ENCODE data around the gene KLHL22. TPM values are rescaled to one million over a fixed set of nuclear protein-coding genes. Genes with fewer than 3 reads are reported as not detected.

The KLHL22 gene
- total RNA-seq, 1 donor from 2014 or later = 44.7 TPM

DNA sequence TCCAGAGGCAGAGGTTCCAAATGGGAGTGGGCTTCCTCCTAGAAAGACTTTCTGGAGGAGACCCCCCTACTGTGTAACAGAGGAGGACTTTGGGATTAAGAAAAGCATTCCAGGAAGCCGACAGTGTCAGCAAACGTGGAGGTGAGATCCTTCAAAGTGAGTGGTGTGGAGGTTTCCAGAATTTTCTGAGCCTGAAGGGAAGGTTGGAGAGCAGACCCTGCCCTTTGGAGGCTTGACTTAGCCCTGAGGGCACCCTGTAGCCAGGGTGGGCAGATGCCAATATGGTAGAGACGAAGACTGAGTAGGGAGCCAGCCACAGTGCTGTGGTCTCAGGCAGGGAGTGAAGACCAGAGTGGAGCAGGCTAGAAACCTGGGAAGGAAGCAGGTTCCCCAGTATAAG is 1.8 kb upstream of the KLHL22 start:
- TF ChIP-seq, protein P1, sequence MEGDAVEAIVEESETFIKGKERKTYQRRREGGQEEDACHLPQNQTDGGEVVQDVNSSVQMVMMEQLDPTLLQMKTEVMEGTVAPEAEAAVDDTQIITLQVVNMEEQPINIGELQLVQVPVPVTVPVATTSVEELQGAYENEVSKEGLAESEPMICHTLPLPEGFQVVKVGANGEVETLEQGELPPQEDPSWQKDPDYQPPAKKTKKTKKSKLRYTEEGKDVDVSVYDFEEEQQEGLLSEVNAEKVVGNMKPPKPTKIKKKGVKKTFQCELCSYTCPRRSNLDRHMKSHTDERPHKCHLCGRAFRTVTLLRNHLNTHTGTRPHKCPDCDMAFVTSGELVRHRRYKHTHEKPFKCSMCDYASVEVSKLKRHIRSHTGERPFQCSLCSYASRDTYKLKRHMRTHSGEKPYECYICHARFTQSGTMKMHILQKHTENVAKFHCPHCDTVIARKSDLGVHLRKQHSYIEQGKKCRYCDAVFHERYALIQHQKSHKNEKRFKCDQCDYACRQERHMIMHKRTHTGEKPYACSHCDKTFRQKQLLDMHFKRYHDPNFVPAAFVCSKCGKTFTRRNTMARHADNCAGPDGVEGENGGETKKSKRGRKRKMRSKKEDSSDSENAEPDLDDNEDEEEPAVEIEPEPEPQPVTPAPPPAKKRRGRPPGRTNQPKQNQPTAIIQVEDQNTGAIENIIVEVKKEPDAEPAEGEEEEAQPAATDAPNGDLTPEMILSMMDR (IDR thresholded peaks at IDR 0.05) = no peak
- DNase-seq (ENCODE audit: extremely low spot score, unreplicated experiment) = no peak
- H3K27me3 Mint-ChIP-seq (ENCODE audit: unreplicated experiment) = no peaks in the 10 kb centered on the region
- peak overlapping the region; percentile 10 for H3K4me3 Mint-ChIP-seq (ENCODE audit: unreplicated experiment)
- peaks cover 9% of the 10 kb centered on the region for H3K36me3 Mint-ChIP-seq (ENCODE audit: unreplicated experiment)
- no peak overlapping the region for H3K27ac Mint-ChIP-seq (ENCODE audit: unreplicated experiment)
- no peaks in the 10 kb centered on the region for H3K9me3 Mint-ChIP-seq (ENCODE audit: unreplicated experiment)
- H3K4me1 Mint-ChIP-seq (ENCODE audit: unreplicated experiment) = peaks cover 22% of the 10 kb centered on the region

DNA sequence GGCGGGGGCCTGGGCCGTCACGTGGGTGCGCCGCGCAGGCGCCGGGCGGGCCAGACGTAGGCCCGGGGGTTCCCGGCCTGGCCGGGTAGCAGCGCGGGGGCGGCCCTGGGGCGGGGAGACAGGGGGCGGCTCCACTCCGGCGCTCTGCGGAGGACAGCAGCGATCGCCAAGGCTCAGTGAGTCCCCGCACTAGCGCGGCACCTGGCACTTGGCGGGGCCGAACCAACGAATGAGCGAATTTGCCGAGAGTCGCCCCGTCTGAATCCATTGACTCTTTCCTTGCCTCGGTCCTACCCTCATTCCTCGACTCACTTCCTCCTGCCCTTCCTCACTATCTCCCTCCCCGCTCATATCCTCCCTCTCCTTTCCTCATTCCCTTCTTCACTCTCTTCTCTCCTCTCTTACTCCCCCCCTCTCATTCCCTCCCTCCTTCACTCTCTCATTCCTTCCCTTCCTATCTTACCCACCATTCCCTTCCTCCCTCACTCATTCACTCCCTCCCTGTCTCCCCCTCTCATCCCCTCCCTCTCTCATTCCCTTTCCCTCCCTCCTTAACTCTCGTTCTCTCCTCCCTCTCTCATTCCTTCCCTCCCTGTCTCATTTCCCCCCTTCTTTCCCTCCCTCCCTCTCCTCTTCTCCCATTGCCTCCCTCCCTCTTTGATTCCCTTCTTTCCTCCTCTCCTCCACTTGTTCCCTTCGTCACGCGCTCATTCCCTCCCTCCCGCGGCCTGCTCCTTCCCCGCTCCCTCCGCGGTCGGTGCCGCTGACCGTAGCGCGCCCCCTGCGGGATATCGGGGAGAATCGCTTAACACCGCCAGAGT is 476 bp upstream of the KLHL22 start:
- H3K4me3 Mint-ChIP-seq (ENCODE audit: unreplicated experiment) = peak overlapping the region; percentile 87
- no peaks in the 10 kb centered on the region for H3K9me3 Mint-ChIP-seq (ENCODE audit: unreplicated experiment)
- no peaks in the 10 kb centered on the region for H3K27me3 Mint-ChIP-seq (ENCODE audit: unreplicated experiment)
- TF ChIP-seq, protein P1 (IDR thresholded peaks at IDR 0.05) = peak; percentile 89
- H3K27ac Mint-ChIP-seq (ENCODE audit: unreplicated experiment) = peak overlapping the region; percentile 95
- peaks cover 30% of the 10 kb centered on the region for H3K4me1 Mint-ChIP-seq (ENCODE audit: unreplicated experiment)
- H3K36me3 Mint-ChIP-seq (ENCODE audit: unreplicated experiment) = peaks cover 6% of the 10 kb centered on the region
- peak; percentile 97 for DNase-seq (ENCODE audit: extremely low spot score, unreplicated experiment)

DNA sequence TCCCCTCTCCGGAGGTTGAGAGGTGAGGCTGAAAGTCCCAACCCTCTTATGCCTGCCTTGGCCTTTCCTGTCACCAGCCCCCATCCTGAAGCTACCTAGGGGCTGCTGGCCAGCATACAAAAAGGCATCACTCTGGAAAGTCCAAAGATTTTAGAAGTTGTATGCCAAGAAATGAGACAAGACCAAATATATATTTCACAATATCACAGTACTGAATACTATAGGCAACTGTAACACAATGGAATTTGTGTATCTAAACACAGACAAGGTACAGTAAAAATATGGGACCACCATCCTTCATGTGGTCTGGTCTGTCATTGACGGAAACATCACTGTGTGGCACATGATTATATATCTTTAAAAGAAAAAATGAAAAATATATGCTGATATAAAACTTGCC is 4.2 kb downstream of the KLHL22 start:
- peaks cover 22% of the 10 kb centered on the region for H3K4me1 Mint-ChIP-seq (ENCODE audit: unreplicated experiment)
- no peaks in the 10 kb centered on the region for H3K27me3 Mint-ChIP-seq (ENCODE audit: unreplicated experiment)
- H3K4me3 Mint-ChIP-seq (ENCODE audit: unreplicated experiment) = no peak overlapping the region
- H3K36me3 Mint-ChIP-seq (ENCODE audit: unreplicated experiment) = peaks cover 16% of the 10 kb centered on the region
- TF ChIP-seq, protein P1 (IDR thresholded peaks at IDR 0.05) = no peak
- no peaks in the 10 kb centered on the region for H3K9me3 Mint-ChIP-seq (ENCODE audit: unreplicated experiment)
- H3K27ac Mint-ChIP-seq (ENCODE audit: unreplicated experiment) = no peak overlapping the region
- DNase-seq (ENCODE audit: extremely low spot score, unreplicated experiment) = no peak

DNA sequence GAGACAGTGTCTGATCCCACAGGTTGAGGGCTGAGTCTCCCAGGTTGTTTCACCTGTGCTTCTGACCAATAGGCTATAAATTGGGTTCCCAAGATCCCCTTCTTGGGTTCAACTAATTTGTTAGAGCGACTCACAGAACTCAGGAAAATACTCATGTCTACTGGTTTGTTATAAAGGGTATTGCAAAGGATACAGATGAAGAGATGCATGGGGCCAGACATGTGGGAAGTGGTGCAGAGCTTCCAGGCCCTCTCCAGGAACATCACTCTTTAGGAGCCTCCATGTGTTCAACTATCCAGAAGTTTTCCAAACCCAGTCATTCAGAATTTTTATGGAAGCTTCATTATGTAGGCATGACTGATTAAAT is 4.7 kb downstream of the KLHL22 start:
- peaks cover 18% of the 10 kb centered on the region for H3K36me3 Mint-ChIP-seq (ENCODE audit: unreplicated experiment)
- H3K4me3 Mint-ChIP-seq (ENCODE audit: unreplicated experiment) = no peak overlapping the region
- DNase-seq (ENCODE audit: extremely low spot score, unreplicated experiment) = no peak
- TF ChIP-seq, protein P1 (IDR thresholded peaks at IDR 0.05) = no peak
- H3K4me1 Mint-ChIP-seq (ENCODE audit: unreplicated experiment) = peaks cover 25% of the 10 kb centered on the region
- no peaks in the 10 kb centered on the region for H3K27me3 Mint-ChIP-seq (ENCODE audit: unreplicated experiment)
- H3K9me3 Mint-ChIP-seq (ENCODE audit: unreplicated experiment) = no peaks in the 10 kb centered on the region
- no peak overlapping the region for H3K27ac Mint-ChIP-seq (ENCODE audit: unreplicated experiment)

DNA sequence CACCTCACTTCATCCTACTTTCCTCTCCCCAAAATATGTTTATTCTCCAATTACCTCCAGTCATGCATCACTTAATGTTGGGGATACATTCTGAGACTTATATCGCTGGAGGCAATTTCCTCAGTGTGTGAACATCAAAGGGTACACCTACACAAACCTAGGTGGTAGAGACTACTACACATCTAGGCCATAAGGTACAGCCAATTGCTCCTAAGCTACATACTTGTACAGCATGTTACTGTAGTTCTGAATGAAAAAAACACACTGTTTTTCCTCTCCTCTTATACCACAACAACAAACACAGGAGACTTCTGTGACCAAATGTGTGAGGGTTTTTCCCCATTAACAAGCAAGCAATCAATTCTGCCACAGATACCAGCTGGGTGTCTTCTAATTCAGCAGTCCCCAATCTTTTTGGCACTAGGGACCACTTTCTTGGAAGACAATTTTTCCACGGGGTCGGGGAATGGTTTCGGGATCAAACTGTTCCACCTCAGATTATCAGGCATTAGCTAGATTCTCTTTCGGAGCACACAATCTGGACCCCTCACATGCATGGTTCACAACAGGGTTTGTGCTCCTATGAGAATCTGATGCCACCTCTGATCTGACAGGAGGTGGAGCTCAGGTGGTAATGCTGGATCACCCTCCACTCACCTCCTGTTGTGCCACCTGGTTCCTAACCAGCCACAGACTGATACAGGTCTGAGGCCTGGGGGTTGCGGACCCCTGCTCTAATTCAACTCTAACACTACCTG is 5.2 kb downstream of the KLHL22 start:
- Mint-ChIP-seq H3K9me3 (ENCODE audit: unreplicated experiment) (no peaks in the 10 kb centered on the region), H3K36me3 (ENCODE audit: unreplicated experiment) (peaks cover 19% of the 10 kb centered on the region), H3K4me3 (ENCODE audit: unreplicated experiment) (no peak overlapping the region), H3K27ac (ENCODE audit: unreplicated experiment) (no peak overlapping the region), H3K4me1 (ENCODE audit: unreplicated experiment) (peaks cover 25% of the 10 kb centered on the region), H3K27me3 (ENCODE audit: unreplicated experiment) (no peaks in the 10 kb centered on the region)
- TF ChIP-seq, protein P1 (IDR thresholded peaks at IDR 0.05) = no peak
- DNase-seq (ENCODE audit: extremely low spot score, unreplicated experiment) = no peak

Measured in osteocyte (in vitro differentiated cells).